Right lung (tissue), 5 donors: ENCODE data around the gene GRAMD1B. TPM values are rescaled to one million over a fixed set of nuclear protein-coding genes. Genes with fewer than 3 reads are reported as not detected.

Experiments used
- DNase-seq, 2 donors: peaks; one replicate each; pipeline ENCODE4 v3.0.0-alpha.2; 2013
- polyA plus RNA-seq, 5 donors: library from polyadenylated mRNA; unstranded; fragments of 120-200 nt; gene quantifications; one replicate each; pipeline versions ENCODE4 v1.2.1 to v1.2.3, GENCODE V29; 2013; ENCODE audit warnings: inconsistent platforms in 1 of 5, low replicate concordance in 1 of 5; ENCODE audit not compliant: insufficient read length in 5 of 5, insufficient read depth in 1 of 5

Gene GRAMD1B
- polyA plus RNA-seq, 5 donors, result 3.8 to 4.5 (median 4.2) TPM

DNA sequence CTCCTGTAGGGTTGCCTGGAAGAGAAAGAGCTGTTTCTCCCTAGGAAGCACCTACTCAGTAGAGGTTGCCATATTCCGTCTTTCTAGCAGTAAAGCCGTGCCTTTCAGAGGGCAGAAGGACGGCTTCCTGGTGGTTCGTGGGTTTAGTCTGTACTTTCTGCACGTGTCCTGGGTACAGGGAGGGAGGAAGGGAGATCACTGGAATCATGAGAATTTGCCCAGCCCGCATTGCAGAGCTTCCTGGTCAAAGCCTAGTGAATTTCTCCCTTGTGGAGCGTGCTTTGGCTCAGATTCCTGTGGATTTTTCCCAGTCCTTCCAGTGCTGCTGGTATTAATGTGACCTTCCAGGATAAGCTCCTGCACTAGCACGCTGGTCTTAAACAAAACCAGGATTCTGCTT is 44.9 kb downstream of the GRAMD1B start:
- no peak for DNase-seq

DNA sequence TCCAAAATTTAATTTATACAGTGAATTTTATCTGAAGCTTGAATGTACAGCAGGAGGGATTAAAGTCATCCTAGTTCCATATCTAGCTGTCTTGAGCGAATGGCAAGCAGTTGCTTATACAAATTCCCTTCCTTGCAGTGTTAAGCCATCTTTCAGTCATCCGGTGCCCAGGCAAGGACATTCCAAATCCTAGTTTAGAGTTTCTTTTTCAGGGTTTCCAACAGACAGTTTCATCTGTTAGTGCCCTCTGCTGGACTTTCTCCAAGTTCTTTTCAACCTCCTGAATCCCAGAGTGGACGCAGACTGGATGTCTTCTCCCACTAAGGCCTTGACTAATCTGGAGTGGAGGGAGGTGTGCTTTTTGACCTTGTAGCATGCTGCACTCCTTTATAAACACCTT is 45.4 kb downstream of the GRAMD1B start:
- no peak for DNase-seq

GRCh38 chr11:123477205-123477907 is 47.3 kb downstream of the GRAMD1B start:
- DNase-seq, result no peak

DNA sequence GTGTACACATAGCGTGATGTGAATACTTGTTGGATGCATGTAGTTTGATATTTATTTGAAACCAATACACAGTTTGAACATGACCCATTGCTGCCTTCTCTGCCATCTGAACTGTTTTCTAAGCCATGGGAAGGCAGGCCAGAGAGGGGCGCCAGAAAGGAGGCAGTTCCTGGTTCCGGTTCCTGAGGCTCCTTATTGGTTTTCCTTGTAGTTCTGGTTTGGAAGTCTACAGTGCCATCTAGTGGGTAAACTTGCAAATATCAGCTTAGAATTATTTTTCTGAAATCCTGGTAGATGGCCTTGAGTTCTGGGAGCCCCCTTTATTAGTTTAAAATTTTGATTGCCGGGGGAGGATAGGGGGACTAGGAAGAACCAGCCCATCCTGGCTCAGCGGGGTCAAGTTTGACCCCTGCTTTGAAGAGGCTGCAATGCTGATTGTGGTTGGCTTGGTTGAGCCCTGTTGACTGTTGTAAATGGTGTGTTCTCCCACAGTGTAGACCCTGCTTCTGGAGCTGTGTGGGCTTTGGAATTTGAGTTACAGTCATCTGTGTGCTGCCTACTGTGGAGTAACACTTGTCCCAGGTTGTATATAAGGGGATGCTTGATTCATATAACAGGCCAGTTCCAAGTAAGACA is 48.4 kb downstream of the GRAMD1B start:
- DNase-seq, result peak; percentile 64 to 68

- no peak for DNase-seq
Observed at GRCh38 chr11:123479048-123479837, 49.2 kb downstream of the GRAMD1B start.

GRCh38 chr11:123480290-123480815 is 50.3 kb downstream of the GRAMD1B start:
- DNase-seq, result no peak

DNA sequence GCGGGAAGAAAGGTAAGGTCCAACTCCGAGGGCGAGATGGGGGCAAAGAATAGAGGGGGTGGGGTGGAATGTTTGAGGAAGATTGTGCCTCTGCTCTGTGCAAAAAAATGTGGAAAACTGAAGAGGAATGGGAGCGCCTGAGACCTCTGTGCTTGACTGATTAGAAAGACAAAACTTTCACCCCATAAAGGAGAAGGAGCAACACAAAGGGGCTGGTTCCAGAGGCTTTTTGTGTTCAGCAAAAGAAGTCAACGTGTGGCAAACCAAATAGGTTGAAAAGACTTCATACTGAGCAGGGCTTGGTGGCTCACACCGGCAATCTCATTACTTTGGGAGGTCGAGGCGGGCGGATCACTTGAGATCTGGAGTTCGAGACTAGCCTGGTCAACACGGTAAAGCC is 50.8 kb downstream of the GRAMD1B start:
- DNase-seq, result no peak

DNA sequence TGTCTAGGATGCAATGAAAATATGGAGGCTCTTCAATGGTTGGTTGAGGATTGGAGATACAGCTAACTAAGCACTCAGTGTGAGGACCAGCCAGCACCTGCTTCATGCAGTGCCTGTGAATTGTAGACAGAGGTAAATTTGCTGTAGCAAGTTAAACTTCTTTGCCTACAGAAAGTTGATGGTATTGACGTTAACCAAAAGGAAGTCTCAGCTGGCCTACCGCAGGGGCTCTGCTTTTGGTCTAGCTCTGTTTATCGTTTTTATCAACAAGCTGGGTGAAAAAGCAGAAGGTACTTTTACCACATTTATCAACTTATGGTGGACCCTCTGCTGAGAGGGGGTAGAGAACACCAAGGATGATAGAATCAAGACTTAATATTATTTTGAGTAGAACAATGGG is 51.6 kb downstream of the GRAMD1B start:
- DNase-seq, result no peak

- DNase-seq, result no peak
Observed at GRCh38 chr11:123482218-123482617, 52.1 kb downstream of the GRAMD1B start.

DNA sequence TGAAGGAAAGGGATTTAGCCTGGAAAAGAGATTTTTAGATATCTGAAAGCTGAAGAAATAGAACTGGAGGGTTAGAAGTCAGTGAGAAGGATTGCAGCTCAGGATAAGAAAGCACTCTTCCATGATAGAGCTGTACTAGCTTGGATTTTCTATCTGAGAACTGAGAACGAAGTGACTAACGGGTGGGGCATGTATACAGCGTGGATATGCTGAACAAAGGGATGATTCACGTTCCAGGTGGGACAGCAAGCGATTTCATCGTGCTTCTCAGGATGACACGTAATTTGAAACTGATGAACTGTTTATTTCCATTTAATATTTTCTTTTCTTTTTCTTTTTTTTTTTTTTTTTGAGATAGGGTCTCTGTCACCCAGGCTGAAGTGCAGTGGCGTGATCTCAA is 53.0 kb downstream of the GRAMD1B start:
- no peak for DNase-seq

DNA sequence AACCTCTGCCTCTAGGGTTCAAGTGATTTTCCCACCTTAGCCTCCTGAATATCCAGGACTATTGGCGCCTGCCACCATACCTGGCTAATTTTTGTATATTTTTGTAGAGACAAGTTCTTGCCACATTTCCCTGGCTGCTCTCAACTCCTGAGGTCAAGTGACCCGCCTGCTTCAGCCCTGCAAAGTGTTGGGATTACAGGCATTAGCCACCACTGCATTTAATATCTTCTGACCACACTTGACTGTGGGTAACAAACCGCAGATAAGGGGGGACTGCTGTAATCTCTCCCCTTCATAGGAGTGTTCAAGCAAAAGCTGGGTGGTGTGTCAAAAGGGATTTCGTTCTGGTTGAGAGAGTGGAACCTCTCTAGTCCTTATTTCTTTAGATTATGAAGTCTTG is 53.4 kb downstream of the GRAMD1B start:
- DNase-seq, result no peak

DNA sequence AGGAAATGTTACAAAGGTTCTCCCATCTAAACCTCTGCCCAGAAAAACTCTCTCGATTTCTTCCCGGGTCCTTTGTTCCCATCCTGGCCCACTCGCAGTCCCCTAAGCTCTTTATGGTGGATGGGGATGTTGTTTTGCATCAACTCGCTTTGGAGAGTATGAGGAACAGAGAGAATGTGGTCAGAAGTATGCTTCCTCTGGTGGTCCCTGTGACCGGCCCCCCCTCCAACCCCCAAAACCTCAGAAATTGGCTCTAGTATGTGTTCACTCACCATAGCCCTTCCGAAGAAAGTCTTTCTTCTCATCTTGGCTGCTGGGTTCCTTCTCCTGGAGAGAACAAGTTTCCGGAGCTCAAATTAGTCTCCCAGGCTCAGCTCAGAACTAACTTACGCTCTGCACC is 54.4 kb downstream of the GRAMD1B start:
- no peak for DNase-seq

GRCh38 chr11:123487157-123487744 is 57.2 kb downstream of the GRAMD1B start:
- DNase-seq, result no peak

DNA sequence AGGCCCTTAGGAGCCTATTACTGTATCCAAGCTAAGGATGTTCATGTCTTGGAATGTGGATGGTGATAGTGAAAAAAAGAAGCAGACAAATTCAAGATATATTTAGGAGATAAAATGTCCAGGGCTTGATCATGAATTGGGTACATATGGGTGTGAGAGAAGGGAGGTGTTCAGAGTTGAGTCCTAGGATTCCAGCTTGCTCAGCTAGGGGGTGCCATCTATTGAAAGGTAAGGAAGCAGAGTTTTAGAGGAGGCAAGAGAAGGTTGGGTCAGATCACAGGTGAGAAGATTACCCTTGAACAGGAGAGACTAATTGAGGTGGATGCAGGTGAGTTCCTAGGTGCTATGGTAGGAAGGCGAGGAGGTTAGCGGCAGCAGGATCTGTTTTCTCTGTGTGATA is 60.5 kb downstream of the GRAMD1B start:
- DNase-seq, result no peak

GRCh38 chr11:123491241-123491640 is 61.2 kb downstream of the GRAMD1B start:
- no peak for DNase-seq

- no peak for DNase-seq
Observed at GRCh38 chr11:123493349-123494063, 63.4 kb downstream of the GRAMD1B start.

DNA sequence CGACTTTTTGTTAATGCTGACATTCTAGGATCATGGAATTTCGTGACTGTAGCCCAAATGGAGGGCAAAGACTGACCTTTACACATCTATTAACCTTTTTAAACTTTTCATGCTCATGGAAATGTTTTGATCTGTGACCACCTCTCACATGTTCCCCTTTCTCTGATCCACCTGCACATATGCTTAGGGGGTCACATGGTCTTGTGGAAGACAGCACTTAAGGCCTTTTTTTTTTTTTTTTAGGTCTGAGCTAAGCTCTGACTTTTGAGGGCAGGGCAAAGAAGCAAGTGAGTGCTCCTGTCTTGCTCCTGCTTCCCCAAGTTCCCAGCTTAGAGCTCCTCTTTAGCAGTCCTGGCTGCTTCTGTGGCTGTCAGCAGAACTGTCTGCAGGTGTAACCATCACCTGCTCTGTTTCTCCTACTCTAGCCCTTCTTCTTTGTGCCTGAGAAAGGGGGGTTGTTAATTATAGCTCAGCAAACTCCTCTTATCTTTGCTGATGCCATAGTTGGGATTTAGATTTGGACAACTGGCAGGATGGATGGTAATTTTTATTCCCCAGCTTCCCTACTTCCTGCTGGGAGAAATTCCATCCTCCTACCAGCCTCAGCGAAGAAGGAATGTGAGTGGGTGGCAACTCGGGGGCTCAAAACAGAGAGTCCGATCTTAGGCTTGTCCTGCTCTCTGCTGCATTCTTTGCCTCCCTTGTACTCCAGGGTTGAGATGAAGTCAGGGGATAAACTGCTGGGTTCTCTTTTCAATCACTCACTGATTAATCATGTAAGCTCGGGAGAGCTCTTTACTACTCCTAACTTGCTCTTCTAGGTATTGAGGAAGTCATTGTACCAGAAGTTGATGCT is 64.4 kb downstream of the GRAMD1B start:
- no peak for DNase-seq

- DNase-seq, result no peak
Observed at GRCh38 chr11:123504401-123504800, 74.3 kb downstream of the GRAMD1B start.

DNA sequence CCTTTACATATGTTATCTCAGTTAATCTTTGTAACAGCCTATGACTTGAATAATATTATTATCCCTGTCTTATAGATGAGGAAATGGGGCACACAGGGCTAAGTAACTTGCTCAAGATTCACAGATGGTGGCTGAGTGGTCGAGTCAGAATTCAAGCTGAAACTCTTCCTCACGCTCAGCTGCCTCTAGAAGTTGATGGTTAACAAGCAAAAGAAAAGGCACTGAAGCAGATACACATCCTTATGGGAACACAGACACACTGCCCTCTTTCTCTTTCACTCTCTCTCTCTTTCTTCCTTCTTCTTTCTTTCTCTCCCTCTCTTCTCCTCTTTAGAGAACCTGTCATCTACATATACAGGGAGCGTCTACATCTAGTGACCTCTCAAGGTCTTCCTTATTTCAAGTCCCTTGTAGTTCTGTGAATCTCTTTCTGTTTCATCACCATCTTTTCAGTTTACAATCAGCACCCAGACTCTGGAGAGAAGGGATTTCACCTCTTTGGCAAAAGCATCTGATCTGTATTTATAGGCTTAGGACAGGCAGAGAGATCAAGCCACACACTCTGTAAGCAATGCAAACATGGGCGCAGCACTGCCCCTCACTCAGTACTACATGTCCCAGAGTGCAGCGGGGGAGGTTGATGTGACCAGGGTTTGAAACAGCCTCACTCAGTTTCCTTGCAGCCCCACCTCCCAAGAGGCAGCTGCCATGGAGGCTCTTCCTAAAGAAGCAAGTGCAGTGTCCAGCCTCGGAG is 75.7 kb downstream of the GRAMD1B start:
- DNase-seq, result no peak

DNA sequence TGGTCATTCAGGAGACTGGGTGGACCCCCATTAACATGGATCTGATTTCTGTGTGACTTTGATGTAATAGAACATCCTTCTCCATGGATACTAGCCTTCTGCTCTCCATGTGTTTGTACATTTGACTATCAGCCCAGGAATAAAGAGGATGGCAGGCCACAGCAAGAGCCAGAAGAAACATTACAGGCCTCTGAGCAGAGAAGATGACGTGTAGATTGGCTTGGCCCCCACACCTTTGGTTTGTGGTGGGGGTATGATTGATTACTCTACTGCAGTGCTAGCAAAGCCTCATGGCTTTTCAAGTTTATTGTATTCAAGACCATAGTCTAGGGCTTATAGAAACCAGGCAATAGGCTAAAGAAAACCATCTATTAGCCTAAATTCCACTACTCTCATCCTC is 77.0 kb downstream of the GRAMD1B start:
- no peak for DNase-seq
